Measurements from ENCODE around the gene GIT1. TPM values are rescaled to one million over a fixed set of nuclear protein-coding genes. Genes with fewer than 3 reads are reported as not detected.

GIT1 gene
- total and polyA plus RNA-seq, 2 experiments from 2014 or later: 15.9 to 60.9 TPM

DNA sequence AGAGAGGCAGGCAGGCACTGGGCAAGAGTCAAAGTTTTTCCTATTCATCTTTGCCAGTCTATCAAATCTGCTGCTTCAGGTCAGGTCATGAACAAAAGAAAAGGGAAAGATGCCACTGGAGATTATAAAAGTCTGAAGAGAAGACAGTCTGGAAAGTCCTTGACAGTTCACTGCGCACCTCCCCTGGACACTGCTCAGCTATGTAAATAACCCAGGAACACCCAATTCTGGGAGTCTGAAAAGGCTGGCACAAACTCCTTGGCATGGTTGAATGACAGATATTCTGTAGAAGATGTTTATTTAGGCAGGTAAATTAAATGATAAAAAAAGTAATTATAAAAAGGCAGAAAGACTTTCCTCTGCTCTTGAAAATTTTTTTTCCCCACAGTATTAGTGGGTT, 38.5 kb upstream of the GIT1 start (continued):
- TF ChIP-seq CTCF (conservative IDR thresholded peaks at IDR 0.05; ENCODE audit: low read depth in 2 of 2) (no peak), POLR2AphosphoS5 (IDR thresholded peaks at IDR 0.05; ENCODE audit: low read depth) (no peak), EZH2phosphoT487 (IDR thresholded peaks at IDR 0.05; ENCODE audit: unreplicated experiment) (no peak)

DNA sequence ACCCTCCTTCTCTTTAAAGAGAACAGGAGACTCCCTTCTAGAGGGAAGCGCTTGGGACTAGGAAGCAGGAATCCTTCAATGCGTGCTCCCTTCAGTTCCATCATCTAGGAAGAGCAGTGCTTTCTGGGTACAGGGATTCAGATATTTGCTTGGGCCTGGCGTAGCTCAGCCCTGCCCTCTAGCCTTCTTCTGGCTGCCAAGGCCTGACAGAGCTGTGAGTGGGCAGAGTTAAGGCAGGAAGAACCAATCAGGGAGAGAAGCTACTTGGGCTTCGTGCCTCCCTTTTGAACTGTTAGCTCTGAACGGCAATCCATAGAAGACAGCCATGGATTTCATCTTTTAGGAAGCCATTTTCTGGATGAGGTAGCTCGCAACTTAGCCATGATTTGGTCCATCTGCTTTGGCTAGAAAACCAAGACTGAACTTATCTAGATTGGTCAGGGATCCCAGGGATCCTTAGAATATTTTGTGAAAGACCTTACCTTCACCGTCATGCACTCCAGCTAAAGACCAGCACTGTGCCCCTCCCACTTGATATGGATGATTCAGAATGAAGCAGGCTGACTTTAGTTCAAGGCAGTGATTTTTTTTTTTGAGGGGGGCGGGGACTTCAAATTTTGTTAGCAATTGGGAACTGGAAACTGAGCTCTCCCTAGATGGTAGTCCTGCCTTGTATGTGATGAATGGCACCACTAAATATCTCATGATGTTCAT, 35.7 kb upstream of the GIT1 start:
- H2AFZ ChIP-seq: no peak overlapping the region
- H3K36me3 Mint-ChIP-seq (ENCODE audit: low read depth): no peaks in the 10 kb centered on the region; the same call in 2 of the 3 replicates
- ATAC-seq (peak; percentile 55), DNase-seq (ENCODE audit: low spot score) (peak; percentile 75)
- 0 out of 2 replicates have a peak, but pooled peaks cover 4% of the 10 kb centered on the region for H3K9me2 ChIP-seq (ENCODE audit: insufficient read depth)
- H3K4me1 ChIP-seq (ENCODE audit: insufficient read depth): peaks cover 14% of the 10 kb centered on the region
- H3F3A ChIP-seq (replicated peaks; ENCODE audit: low read depth): no peaks in the 10 kb centered on the region; the same call in 1 of the 2 replicates
- no peak overlapping the region for H3K4me3 ChIP-seq
- H3K79me2 ChIP-seq (replicated peaks; ENCODE audit: insufficient read depth): no peaks in the 10 kb centered on the region
- H3K9me3 Mint-ChIP-seq: no peaks in the 10 kb centered on the region; the same call in 2 of the 3 replicates
- H3K27me3 ChIP-seq (ENCODE audit: insufficient read depth): peaks cover 34% of the 10 kb centered on the region
- no peak overlapping the region for H3K27ac Mint-ChIP-seq
- TF ChIP-seq ZNF331 (CRISPR knock-in tag; IDR thresholded peaks at IDR 0.05; ENCODE audit: low read depth): no peak
- no peak for TF ChIP-seq NANOG (IDR thresholded peaks at IDR 0.05; ENCODE audit: borderline replicate concordance)
- TF ChIP-seq JUNB (IDR thresholded peaks at IDR 0.05; ENCODE audit: unreplicated experiment): no peak
- TF ChIP-seq POLR2AphosphoS5 (IDR thresholded peaks at IDR 0.05; ENCODE audit: low read depth): peak; percentile 45; the same call in 1 of the 2 replicates
- peak in 1 of 2 experiments; percentile 52; a peak in 2 of 4 replicates for TF ChIP-seq CTCF (conservative IDR thresholded peaks at IDR 0.05; ENCODE audit: low read depth in 2 of 2)
- H3K27me3 Mint-ChIP-seq (ENCODE audit: insufficient read depth, low read depth, poor library complexity): peaks cover 27% of the 10 kb centered on the region
- H3K27ac ChIP-seq (ENCODE audit: low read depth): no peak overlapping the region
- H3K4me1 Mint-ChIP-seq: peaks cover 29% of the 10 kb centered on the region
- no peak overlapping the region for H3K4me2 ChIP-seq
- H3K4me3 Mint-ChIP-seq: no peak overlapping the region; the same call in 2 of the 3 replicates
- H4K20me1 ChIP-seq (replicated peaks; ENCODE audit: insufficient read depth): no peaks in the 10 kb centered on the region; the same call in 1 of the 2 replicates
- H3K36me3 ChIP-seq (ENCODE audit: insufficient read depth): no peaks in the 10 kb centered on the region

- Histone ChIP-seq H3K36me3 (ENCODE audit: insufficient read depth) (no peaks in the 10 kb centered on the region), H3K79me2 (replicated peaks; ENCODE audit: insufficient read depth) (no peaks in the 10 kb centered on the region), H3K27ac (ENCODE audit: low read depth) (no peak overlapping the region), H2AFZ (no peak overlapping the region), H3K4me1 (ENCODE audit: insufficient read depth) (peaks cover 18% of the 10 kb centered on the region), H3F3A (replicated peaks; ENCODE audit: low read depth) (no peaks in the 10 kb centered on the region; the same call in 1 of the 2 replicates), H3K9me2 (ENCODE audit: insufficient read depth) (0 out of 2 replicates have a peak, but pooled peaks cover 4% of the 10 kb centered on the region), H3K4me3 (no peak overlapping the region), H3K4me2 (no peak overlapping the region), H4K20me1 (replicated peaks; ENCODE audit: insufficient read depth) (no peaks in the 10 kb centered on the region; the same call in 1 of the 2 replicates), H3K27me3 (ENCODE audit: insufficient read depth) (peaks cover 40% of the 10 kb centered on the region)
- no peak overlapping the region for H3K4me3 Mint-ChIP-seq
- no peaks in the 10 kb centered on the region; the same call in 2 of the 3 replicates for H3K36me3 Mint-ChIP-seq (ENCODE audit: low read depth)
- DNase-seq (ENCODE audit: low spot score) (no peak), ATAC-seq (no peak)
- H3K27ac Mint-ChIP-seq: no peak overlapping the region
- H3K27me3 Mint-ChIP-seq (ENCODE audit: insufficient read depth, low read depth, poor library complexity): peaks cover 32% of the 10 kb centered on the region
- peaks cover 30% of the 10 kb centered on the region for H3K4me1 Mint-ChIP-seq
- H3K9me3 Mint-ChIP-seq: no peaks in the 10 kb centered on the region; the same call in 2 of the 3 replicates
- TF ChIP-seq JUNB (IDR thresholded peaks at IDR 0.05; ENCODE audit: unreplicated experiment) (no peak), EZH2phosphoT487 (IDR thresholded peaks at IDR 0.05; ENCODE audit: unreplicated experiment) (no peak)
- TF ChIP-seq, protein P1, sequence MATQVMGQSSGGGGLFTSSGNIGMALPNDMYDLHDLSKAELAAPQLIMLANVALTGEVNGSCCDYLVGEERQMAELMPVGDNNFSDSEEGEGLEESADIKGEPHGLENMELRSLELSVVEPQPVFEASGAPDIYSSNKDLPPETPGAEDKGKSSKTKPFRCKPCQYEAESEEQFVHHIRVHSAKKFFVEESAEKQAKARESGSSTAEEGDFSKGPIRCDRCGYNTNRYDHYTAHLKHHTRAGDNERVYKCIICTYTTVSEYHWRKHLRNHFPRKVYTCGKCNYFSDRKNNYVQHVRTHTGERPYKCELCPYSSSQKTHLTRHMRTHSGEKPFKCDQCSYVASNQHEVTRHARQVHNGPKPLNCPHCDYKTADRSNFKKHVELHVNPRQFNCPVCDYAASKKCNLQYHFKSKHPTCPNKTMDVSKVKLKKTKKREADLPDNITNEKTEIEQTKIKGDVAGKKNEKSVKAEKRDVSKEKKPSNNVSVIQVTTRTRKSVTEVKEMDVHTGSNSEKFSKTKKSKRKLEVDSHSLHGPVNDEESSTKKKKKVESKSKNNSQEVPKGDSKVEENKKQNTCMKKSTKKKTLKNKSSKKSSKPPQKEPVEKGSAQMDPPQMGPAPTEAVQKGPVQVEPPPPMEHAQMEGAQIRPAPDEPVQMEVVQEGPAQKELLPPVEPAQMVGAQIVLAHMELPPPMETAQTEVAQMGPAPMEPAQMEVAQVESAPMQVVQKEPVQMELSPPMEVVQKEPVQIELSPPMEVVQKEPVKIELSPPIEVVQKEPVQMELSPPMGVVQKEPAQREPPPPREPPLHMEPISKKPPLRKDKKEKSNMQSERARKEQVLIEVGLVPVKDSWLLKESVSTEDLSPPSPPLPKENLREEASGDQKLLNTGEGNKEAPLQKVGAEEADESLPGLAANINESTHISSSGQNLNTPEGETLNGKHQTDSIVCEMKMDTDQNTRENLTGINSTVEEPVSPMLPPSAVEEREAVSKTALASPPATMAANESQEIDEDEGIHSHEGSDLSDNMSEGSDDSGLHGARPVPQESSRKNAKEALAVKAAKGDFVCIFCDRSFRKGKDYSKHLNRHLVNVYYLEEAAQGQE (IDR thresholded peaks at IDR 0.05; ENCODE audit: unreplicated experiment): no peak
These were observed 35.1 kb upstream of the GIT1 start for GRCh38 chr17:29624586-29624985.

Measured in GM23338 (cell line).